ENCODE results near the gene SIM2.

GRCh38 chr21:36654324-36654723, 44.6 kb upstream of the SIM2 start:
- TF ChIP-seq CTCF (IDR thresholded peaks at IDR 0.05 in 4 of 5, conservative IDR thresholded peaks at IDR 0.05 in 1 of 5) (no peak), POLR2A (IDR thresholded peaks at IDR 0.05) (no peak)
